ENCODE data around the gene PPP1R14C.
"Not testable (repeated sequence)": the region's sequence is repeated elsewhere in the genome, so short reads cannot be mapped to it uniquely, and the experiment has no call there.

The PPP1R14C gene

DNA sequence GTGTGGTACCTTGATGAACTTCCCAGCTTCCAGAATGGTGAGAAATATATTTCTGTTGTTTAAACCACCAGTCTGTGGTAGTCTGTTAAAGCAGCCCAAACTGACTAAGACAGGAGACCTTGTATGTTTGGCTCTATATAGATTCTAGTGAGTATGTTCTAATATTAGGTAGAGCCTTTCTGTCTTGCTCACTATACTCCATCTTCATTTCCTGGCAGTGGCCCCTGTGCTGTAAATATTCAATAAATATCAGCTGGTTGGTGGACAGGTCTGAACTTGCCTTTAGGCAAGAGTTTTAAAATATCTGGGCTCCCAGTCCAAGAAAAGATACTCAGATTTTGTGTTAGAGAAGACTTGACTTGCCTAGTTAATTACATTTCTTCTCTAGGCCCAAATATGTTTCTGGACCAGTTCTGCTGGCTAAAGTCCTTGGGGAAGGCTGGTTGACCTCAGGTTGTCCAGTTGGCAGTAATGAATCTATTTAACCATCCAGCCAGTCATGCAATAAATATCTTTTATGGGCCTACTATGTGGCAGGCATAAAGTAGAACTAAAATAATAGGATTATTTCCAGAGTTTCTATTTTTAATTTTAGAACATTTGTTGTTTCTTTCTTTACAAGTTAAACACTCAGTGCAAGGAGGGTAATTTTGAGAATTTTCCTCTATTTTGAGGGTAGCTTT lies 22.3 kb downstream of the PPP1R14C start:
- no peak for DNase-seq

DNA sequence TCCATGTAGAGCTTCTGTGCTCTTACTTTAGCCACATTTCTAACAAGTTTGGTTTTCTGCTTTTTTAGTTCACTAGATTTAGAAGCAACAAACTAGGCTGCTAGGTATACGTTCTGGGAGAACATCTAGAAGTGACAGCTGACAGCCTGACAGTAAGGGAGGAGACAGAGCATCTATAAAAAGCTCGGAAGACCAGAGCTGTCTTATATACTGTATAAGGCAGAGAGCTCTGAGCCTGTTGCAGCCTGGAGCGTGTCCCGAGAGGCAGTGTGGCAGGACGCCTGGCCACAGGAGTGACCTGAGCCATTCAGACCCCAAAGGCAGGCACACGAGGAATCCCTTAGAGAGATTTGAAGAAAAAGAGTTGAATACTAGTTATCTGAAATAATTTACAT lies 24.6 kb downstream of the PPP1R14C start:
- no peak for DNase-seq

DNA sequence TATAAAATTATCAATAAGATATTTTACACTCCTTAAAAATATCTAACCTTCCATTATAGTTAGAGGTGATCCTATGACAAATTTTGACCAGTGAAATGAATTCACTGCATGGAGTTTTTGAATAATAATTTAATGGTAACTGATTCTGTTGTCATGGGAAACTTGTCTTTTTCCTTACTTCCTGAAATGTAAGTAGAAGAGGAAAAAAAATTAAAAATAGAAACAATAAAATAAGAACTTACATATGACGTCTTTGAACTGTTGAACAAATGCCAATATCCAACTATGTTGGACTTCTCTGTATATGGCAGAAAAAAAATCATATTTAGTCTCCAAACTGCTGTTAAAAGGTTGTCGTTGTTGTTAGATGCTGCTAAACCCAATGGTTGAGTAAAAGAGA lies 26.3 kb downstream of the PPP1R14C start:
- DNase-seq = no peak

DNA sequence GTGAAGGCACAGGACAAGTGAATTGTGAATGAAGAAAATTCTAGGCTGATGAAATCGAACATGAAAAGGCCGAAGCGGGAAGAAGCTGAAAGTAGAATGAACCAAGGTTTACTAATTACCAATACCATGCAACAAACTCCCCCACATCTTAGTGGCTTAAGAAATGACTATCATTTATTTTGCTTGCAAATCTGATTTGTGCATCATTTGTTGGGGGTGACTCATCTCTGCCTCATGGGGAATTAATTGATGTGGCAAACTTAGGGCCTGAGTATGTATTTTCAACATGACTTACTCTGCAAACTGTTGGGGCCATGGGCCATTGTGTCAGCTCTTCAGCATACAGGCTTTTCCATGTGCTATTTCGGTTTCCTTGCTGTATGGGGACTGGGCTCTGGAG lies 26.8 kb downstream of the PPP1R14C start:
- no peak for DNase-seq

DNA sequence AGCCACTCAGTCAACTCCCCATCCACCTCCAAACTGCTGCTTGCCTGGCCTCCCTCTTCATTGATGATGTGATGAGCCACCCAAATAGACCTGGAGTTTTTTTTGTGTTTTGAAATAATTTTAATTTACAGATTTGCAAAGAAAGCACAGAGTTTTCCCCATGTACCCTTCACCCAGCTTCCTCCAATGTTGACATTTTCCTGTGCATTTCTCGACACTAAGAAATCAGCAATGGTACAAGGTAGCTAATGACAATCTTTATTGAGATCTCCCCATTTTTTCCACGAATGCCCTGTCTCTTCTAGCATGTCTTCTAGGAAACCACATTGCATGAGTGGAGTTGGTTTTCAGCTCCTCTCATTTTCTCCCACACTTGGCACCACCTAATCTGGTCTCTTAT lies 30.1 kb downstream of the PPP1R14C start:
- DNase-seq = no peak

DNA sequence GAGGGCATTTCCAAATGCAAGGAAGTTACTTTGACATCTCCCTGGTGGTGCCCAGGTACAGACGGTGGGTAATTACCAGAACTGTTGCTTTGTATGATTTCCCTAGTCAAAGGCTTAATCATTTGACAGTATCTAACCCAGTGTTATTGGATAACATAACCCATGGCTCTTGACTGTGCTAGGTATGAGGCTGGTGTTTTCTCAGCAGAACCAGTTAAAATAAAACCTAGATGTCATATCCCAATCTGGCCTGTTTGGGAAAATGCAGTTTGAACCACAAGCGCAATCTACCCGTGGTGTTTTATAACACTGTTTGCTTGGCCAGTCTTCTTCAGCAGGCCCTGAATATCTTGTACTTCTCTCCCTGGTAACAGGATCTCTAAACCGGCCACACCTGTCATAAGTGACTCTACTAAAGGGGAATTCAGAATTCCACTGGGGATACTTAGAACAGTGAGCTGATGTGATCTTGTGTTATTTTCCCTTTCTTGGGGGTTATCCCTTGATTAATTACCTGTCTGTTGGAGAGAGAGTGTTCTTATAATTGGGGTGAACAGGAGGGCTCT lies 32.8 kb downstream of the PPP1R14C start:
- no peak for DNase-seq

DNA sequence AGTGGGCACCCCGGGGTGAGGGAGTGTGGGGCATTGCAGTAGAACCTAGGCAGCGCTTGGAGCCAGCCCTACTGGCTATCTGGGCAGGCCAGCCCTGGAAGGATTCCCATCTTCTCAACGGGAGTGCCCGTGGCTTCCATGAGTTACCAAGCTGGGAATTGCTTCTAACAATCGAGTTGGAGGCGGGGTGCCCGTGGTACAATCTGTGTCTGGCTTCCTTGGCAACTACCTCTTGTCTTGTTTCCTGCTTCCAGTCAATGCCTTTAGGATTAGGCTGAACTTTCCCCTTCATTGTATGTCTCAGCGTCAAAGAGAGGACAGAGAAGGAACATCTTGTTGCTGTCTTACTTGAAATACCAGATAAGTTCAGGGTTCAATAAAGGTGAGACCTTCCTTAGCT lies 33.3 kb downstream of the PPP1R14C start:
- DNase-seq = no peak

DNA sequence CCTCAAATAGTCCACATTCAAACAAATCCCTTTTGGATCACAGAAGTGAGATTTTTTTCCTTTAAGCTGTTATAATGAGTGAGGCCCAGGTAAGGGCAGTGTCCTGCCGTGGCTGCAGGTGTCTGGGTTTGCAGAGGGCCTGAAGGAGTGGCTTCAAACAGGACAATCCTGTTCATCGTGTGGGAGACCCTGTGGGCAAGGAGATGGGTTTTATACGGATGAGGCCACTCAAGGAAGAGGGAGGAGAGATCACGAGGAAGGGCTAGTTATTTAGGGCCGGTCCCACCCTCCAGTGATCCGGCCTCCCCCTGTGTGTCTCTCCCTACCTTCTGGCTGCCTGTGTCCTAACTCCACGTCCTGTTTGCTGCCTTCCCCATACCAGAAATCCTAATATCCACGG lies 33.8 kb downstream of the PPP1R14C start:
- DNase-seq = no peak

DNA sequence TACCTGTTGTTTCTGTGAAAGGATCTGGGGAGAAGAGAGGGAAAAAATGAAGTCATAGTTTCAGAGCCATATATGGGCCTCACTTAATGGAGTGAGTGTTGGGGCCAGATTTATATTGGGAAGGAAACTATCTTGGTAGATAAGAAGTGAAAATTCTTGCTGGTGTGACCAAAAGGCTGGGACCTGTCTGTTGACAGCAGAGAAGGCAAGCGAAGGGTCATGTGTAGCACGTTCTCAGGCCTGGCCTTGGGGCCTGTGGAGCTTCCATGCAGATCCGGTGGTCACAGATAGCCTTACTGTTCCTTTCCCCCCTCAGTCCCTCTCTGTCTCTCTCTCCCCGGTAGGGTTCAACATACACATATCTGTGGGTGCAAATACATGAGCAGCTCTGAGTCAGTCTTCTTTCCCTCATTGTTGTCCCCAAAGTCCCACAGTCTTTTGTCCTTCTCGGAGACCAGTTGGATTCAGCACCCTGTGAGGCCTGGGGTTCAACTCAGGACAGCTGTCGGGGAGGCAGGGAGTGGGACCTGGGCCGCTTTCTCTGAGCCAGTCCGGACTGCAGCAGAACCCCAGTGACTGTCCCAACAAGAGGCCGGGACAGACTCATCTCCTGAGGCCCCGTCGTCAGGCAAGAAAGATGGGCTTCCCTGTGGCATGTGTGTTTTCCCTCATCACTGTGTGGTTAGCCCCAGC lies 34.6 kb downstream of the PPP1R14C start:
- no peak for DNase-seq

DNA sequence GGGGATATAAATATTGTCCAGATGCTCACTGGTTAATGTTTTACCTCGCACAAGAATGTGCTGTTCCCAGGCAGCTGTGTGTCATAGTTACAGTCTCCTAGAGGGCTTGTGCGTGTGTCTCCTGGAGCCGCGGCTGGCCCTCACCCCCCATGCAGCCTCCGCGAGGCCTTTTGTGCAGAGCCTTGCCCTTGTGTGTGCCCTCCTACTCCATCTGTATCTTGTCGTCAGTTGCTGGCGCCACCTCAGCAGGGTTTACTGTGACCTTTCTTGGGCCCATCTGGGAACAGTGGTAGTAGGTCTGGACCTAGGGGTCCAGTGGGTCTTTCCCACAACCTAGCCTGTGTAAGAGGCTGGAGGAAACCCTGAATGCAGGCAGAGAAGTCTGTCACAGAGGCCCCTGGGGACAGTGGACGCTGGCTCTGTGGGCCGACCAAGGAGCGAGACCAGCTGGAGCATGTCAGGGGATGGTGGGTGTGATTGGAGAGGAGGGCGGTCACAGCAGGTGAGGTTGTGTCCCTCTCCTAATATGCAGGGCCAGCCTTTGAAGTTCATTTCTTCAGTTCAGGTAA lies 35.2 kb downstream of the PPP1R14C start:
- DNase-seq = peak in 1 of 58 donors; percentile 12

DNA sequence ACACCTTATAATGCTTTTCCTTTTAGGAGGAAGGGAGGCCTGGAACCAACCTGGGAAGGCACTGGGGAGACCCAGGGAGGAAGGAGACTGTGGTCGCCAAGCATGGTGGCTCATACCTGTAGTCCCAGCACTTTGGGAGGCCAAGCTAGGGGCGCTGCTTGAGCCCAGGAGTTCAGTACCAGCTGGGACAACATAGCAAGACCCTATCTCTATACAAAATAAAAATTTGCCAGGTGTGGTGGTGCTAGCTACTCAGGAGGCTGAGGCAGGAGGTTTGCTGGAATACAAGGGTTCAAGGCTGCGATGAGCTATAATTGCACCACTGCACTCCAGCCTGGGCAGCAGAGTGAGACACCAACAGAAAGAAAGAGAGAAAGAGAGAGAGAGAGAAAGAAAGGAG lies 36.2 kb downstream of the PPP1R14C start:
- DNase-seq = no peak

DNA sequence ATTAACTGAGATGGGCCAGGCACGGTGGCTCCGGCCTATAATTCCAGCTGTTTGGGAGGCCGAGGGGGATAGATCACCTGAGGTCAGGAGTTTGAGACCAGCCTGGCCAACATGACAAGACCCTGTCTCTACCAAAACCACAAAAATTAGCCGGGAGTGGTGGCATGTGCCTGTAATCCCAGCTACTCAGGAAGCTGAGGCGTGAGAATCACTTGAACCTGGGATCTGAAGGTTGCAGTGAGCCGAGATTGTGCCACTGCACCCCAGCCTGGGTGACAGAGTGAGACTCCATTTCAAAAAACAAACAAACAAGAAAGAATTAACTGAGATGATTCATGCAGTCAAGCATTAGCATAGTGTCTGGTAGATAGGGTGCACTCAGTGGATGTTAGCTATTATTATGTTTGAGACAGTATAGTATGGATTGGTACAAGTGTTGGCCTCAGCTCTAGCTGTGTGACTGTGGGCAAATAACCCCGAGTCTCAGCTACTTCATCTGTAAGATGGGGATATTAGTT lies 37.1 kb downstream of the PPP1R14C start:
- DNase-seq = not testable (repeated sequence)

DNA sequence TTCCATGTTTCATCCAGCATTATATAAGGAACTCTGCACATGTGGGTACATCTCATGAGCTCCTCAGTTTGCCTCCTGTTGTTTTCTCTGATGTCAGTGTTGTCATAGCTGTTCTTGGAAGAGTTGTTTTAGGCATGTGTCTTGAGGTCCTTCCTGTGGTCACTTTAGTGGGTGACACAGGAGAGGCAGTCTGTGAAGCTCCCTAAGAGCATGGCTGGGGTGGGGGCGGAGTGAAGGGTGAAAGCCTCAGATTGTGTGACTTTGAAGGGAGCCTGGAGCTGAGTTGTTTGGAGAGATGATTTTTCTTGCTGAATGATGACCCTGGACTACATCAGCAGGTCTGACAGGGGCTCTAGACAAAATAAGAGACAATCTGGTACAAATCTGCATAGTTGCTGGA lies 37.7 kb downstream of the PPP1R14C start:
- DNase-seq = no peak

DNA sequence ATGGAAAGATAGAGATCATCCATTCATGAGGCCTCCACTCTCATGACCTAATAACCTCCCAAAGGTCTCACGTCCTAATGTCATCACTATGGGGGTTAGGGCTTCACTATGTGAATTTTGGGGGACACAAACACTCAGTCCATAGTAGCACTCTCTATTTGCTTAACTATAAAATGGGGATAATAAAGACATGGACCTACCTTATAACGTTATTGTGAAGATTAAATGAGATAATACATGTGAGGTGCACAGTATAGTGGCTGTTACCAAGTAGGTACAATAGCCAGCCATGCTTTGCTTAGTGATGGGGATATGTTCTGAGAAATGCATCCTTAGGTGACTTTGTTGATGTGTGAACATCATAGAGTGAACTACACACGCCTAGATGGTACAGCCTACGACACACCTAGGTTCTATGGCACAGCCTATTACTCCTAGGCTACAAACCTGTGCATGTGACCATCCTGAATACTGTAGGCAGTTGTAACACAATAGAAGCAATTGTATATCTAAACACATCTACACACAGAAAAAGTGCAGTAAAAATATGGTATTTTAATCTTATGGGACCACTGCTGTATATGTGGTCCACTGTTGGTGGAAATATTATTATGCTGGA lies 39.7 kb downstream of the PPP1R14C start:
- no peak for DNase-seq

DNA sequence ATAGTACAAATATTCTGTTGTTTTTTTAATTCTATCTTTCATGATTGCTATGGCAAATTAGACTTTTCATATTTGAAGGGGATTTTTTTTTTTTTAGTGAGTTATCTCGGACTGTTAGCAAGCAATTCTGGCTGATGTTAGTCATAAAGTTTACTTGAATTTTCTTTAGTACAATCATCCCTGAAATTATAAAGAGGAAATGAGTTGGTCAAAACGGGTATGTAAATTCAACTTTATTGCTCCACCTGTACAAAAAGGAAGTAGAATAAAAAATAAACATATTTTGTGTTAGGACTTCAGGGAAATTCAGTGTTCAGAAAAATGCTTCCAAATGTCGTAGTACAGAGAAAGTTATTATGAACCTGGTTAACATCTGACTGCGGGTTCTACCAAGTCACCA lies 40.3 kb downstream of the PPP1R14C start:
- DNase-seq = no peak

DNA sequence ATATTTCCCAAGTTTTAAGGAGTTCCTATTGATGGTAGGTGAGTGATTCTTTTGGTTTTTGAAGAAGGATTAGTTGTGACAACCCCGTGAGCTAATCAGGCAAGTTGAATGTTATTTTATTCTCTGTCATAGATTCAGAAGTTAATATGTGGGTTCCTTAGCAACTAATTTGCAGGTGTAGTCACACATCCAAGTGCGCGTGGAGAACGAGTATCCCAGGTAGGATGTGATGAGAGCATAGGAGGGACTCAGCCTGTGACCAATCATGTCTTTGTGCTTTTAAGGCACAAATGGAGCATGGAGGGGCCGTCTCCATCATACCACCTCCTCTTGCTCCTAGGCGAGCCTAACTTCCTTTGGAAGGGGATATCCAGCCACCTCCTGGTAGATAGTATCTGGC lies 41.1 kb downstream of the PPP1R14C start:
- DNase-seq = no peak

DNA sequence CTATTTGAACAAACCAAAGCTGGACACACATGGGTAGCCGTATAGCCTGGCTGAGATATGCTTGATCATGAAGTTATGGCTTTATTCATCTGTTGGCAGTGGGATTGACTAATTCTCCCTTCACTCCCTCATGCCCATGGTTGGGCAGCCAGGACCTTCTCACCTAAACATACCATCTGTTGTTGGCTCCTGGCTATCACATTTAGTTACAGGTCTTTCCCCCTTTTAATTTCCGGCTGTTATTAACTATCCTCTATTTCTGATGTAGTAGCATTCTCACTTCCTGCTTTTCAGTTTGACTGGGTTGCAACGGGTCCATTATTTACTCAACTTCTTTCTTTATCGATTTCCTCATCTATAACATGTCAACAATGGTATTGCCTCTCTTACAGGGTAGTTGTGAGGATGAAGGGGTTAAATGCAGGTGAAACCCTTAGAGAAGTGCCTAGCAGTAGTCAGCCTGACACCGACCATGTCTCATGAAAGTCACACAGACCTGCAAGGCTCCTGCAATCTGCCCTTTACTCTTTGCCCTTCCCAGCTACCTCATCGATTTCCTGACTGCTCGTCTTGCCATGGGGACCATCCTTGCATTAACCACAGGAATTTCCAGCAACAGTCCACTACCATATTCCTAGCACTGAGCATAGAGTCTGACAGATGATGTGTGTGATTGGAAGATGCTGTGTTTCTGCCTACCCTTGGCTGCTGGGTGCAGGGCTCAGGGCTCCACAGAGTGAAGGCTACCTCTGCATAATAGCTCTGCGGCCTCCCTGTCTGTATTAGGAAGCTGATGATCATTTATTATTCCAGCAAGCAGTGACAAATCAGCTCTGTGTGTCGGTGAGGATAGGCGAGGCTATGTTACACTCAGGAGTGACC lies 42.2 kb downstream of the PPP1R14C start:
- DNase-seq = no peak

DNA sequence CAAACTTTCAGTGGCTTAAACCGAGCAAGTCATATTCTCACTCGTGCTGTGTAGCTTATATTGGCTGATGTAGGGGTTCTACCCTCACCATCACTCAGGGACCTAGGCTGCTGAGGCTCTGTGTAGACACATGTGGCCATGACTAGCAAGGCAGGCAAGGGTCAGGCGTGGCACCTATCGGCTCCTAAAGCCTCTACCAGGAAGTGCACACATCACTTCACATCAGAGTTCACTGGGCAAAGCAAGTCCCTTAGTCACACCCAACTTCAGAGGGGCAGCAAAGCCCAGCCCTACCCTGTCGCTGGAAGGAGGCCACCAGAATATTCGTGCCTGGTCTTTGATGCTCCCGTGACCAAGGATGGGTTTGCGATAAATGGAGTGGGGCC lies 42.9 kb downstream of the PPP1R14C start:
- DNase-seq = no peak

DNA sequence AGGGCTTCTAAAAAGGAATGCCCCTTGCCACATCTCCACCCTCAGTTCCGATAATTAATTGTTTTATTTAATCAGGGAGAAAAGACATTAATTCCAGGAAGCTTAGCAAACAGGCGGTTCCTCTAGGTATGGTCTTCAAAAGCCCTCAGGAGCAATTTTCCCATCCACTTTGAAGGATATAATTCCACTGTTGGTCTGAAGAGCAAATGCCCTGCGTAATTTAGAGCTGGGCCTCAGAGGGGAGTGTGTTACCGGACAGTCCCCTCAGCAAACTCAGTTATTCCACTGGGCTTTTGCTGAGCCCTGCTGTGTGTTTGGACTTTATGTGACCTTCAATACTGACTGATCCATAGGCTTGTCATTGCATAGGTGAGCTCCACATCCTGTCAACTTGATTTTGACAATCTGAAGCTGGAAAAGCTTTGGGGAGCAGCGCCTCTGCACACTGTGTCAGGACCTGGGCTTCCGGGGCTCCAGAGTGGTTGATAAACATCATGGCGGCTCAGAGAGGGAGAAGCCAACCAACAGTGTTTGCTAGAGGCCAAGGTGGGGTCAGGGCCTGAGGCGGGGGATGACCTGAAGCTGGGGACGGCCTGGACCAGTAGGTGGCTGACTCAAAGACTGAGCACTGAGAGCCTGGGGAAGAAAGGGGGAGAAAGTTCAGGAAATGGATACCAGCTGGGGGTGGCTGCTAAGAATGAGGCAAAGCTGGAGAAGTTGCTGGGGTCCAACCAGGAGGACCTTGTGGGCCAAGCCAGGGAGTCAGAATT lies 43.5 kb downstream of the PPP1R14C start:
- no peak for DNase-seq

DNA sequence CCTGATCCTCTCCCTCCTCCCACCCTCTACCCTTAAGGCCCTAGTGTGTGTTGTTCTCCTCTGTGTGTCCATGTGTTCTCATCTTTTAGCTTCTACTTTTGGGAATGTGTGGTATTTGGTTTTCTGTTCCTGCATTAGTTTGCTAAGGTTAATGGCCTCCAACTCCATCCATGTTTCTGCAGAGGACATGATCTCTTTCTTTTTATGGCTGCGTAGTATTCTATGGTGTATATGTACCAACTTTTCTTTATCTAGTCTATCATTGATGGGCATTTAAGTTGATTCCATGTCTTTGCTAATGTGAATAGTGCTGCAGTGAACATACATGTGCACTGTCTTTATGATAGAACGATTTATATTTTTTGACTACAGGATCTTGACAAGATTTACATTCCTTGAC lies 44.6 kb downstream of the PPP1R14C start:
- DNase-seq = not testable (repeated sequence)

Measured in anterior cingulate cortex (tissue), 58 donors.